NB4 (cell line): Measurements from ENCODE around the gene UBN1.

Source experiments
- DNase-seq: peaks from one replicate; pipeline ENCODE4 v3.0.0; 2010; ENCODE audit warnings: low read depth
- H3K4me3 ChIP-seq: one replicate; pipeline ENCODE4 v1.5.1; 2011; ENCODE audit warnings: mild to moderate bottlenecking, low read depth, low read length, moderate library complexity
- CTCF ChIP-seq: IDR thresholded peaks from one replicate; pipeline ENCODE4 v1.5.1; 2012; ENCODE audit warnings: low read depth, low read length
- MYC ChIP-seq: IDR thresholded peaks from 2 replicates; pipeline ENCODE4 v1.6.1; 2011; ENCODE audit warnings: low read depth, low read length
- POLR2A ChIP-seq: IDR thresholded peaks from 2 replicates; pipeline ENCODE4 v1.6.1; 2011; ENCODE audit warnings: mild to moderate bottlenecking; ENCODE audit not compliant: insufficient read length; ENCODE audit errors: extremely low read depth
- TF ChIP-seq, protein P1 (sequence below): IDR thresholded peaks from 2 replicates; pipeline ENCODE4 v1.6.1; 2011; ENCODE audit warnings: low read depth, low read length

Gene UBN1

GRCh38 chr16:4884972-4885874, 37.9 kb downstream of the UBN1 start:
- TF ChIP-seq POLR2A (no peak), MYC (no peak), CTCF (no peak)
- TF ChIP-seq, protein P1, sequence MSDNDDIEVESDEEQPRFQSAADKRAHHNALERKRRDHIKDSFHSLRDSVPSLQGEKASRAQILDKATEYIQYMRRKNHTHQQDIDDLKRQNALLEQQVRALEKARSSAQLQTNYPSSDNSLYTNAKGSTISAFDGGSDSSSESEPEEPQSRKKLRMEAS: no peak

DNA sequence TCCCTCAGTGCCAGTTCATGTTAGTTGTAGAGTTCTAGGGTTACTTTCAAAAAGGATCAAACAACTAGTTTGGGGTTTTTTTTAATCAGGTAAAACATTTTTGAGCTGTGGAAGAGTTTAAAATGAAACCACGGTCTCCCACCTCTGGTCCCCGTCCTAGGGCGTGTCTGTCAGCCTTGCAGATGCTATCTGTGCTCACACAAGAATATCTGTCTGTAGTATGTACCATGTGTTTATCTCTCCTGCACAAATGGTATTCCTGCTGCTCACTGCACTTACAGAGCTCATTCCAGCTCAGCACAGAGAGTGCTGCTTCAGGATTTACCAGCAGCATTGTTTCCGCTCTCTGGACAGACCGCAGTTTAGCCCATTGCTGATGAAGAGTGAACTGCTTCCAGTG, 38.9 kb downstream of the UBN1 start:
- no peak for DNase-seq
- no peak overlapping the region for H3K4me3 ChIP-seq
- no peak for TF ChIP-seq POLR2A
- TF ChIP-seq MYC: no peak
- TF ChIP-seq, protein P1: no peak
- no peak for TF ChIP-seq CTCF

More at GRCh38 chr16:4884972-4885874, 37.9 kb downstream of the UBN1 start:
- DNase-seq: no peak
- no peak overlapping the region for H3K4me3 ChIP-seq

DNA sequence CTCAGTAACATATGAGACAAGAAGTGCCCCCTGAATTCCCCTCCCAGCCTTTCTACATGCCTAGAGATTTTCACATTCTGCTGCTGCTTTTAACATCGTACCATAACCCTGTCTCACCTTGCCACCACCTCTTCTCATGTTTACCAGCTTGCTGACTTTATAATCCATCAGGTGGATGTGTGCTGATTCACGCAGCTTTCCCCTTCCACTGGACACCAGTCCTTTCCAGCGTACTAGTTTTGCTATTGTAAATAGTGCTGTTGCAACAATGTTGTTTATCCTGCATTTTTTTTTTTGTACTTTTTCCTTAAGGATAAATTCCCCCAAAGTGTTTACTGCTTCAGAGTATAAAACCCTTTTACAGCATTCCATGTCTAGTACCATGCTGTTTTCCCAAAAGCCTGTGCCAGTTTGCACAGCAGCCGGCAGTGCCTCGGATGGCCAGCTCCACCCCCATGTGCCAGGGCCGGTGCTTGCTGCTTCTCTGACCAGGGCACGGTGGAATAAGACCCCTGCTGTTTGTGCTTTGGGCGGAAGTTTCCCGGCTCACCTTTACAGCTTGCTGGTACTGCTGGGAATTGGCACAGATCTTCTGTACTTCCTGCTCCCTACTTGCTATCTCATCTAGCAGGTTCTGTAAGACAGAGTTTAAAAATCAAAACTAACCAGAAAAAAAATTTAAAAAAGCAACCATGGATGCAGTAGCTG, 41.3 kb downstream of the UBN1 start:
- no peak for TF ChIP-seq CTCF
- TF ChIP-seq, protein P1: no peak
- no peak for TF ChIP-seq MYC
- TF ChIP-seq POLR2A: no peak
- H3K4me3 ChIP-seq: no peak overlapping the region
- DNase-seq: no peak

DNA sequence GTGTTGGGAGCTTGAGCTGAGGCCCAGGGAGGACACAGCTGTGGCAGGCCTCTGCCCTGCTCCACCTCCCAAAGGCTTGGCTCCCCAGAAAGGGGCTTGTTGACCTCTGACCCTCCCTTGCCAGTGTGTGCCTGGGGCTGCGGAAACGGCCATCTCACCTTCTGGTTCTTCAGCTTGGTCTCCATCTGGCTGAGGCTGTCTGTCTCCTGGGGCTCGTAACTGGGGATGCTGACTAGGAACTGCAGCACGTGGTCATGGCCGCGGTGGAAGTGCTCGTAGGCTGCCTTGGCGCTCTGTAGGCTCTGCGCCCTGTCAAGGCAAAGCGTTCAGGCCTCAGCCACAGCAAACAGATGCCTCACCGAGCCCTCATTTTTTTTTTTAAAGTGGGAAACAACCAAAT, 42.7 kb downstream of the UBN1 start:
- DNase-seq: peak; percentile 76
- TF ChIP-seq POLR2A (no peak), MYC (0 out of 2 replicates have a peak, but pooled peaks have one; percentile 30)
- TF ChIP-seq, protein P1: peak; percentile 80
- H3K4me3 ChIP-seq: no peak overlapping the region

- TF ChIP-seq, protein P1: no peak
- no peak for TF ChIP-seq POLR2A
- TF ChIP-seq CTCF: no peak
- no peak for DNase-seq
- H3K4me3 ChIP-seq: no peak overlapping the region
Observed at GRCh38 chr16:4890686-4891085, 43.4 kb downstream of the UBN1 start.
